ENCODE data around the gene TMPRSS6.

The TMPRSS6 gene

GRCh38 chr22:37048133-37048532, 61.4 kb downstream of the TMPRSS6 start:
- DNase-seq: no peak

GRCh38 chr22:37047006-37047405, 62.5 kb downstream of the TMPRSS6 start:
- DNase-seq: no peak

- no peak for DNase-seq
Observed at GRCh38 chr22:37046589-37046988, 62.9 kb downstream of the TMPRSS6 start.

- peak; percentile 54 to 64 for DNase-seq
Observed at GRCh38 chr22:37045958-37046357, 63.6 kb downstream of the TMPRSS6 start.

GRCh38 chr22:37044634-37045625, 64.6 kb downstream of the TMPRSS6 start:
- no peak for DNase-seq

- DNase-seq: peak; percentile 59 to 71
Observed at GRCh38 chr22:37043828-37044538, 65.5 kb downstream of the TMPRSS6 start.

GRCh38 chr22:37043209-37043827, 66.2 kb downstream of the TMPRSS6 start:
- DNase-seq: no peak

GRCh38 chr22:37039466-37039865, 70.0 kb downstream of the TMPRSS6 start:
- no peak for DNase-seq

- no peak for DNase-seq
Observed at GRCh38 chr22:37037669-37038068, 71.8 kb downstream of the TMPRSS6 start.

- no peak for DNase-seq
Observed at GRCh38 chr22:37036655-37037377, 72.7 kb downstream of the TMPRSS6 start.

- no peak for DNase-seq
Observed at GRCh38 chr22:37033605-37034430, 75.7 kb downstream of the TMPRSS6 start.

GRCh38 chr22:37032535-37033460, 76.7 kb downstream of the TMPRSS6 start:
- peak; percentile 35 to 42 for DNase-seq

- DNase-seq: no peak
Observed at GRCh38 chr22:37032134-37032534, 77.4 kb downstream of the TMPRSS6 start.

GRCh38 chr22:37030560-37031281, 78.8 kb downstream of the TMPRSS6 start:
- DNase-seq: peak in 1 of 2 experiments; percentile 13

- DNase-seq: no peak
Observed at GRCh38 chr22:37028692-37029674, 80.5 kb downstream of the TMPRSS6 start.

GRCh38 chr22:37027556-37027955, 82.0 kb downstream of the TMPRSS6 start:
- no peak for DNase-seq

GRCh38 chr22:37026325-37026724, 83.2 kb downstream of the TMPRSS6 start:
- DNase-seq: no peak

- DNase-seq: no peak
Observed at GRCh38 chr22:37025500-37026070, 83.9 kb downstream of the TMPRSS6 start.
